ENCODE measurements around the gene LMO4. TPM values are rescaled to one million over a fixed set of nuclear protein-coding genes. Genes with fewer than 3 reads are reported as not detected.

Gene LMO4
- polyA plus RNA-seq, 1 experiment, result 77.9 TPM

DNA sequence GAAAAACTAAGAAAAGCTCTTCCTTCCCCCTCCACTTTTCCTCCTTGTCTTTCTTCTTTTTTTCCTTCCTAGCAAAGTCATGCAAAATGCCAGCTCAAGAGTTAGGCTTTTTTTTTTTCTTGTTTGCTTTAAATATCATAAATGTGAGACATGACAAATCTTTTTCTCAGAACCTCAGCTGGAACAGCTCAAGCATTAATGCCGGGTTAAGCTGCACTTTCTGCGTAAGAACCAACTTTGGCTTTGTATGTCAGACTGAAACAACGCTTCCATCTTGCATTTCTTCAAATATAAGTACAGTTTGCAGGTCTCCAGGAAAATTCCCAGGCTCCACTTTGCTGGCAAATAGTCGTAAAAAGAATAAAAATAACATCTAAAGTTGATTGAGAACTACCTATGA, 20.7 kb upstream of the LMO4 start:
- CTCF ChIA-PET, result interaction anchor here (0.6 to 2.3 kb wide), 2 partner anchors 18 to 415 kb away, joined by 3 to 9 read pairs; no protein-coding TSS in a partner anchor
- H3K4me3 ChIP-seq (ENCODE audit: low read depth, low read length), result no peak overlapping the region
- TF ChIP-seq CTCF (IDR thresholded peaks at IDR 0.05; ENCODE audit: insufficient read depth, low read depth, low read length), result no peak
- peaks cover 5% of the 10 kb centered on the region for H3K27me3 ChIP-seq (ENCODE audit: control insufficient read depth, insufficient read depth, low read length)
- POLR2A ChIA-PET, result interaction anchor here (0.6 kb wide), 1 partner anchor 137 kb away, joined by 3 read pairs; no protein-coding TSS in a partner anchor
- H3K36me3 ChIP-seq (ENCODE audit: control insufficient read depth, insufficient read depth, low read length), result no peaks in the 10 kb centered on the region
- DNase-seq (ENCODE audit: low read depth), result no peak

- TF ChIP-seq CTCF (IDR thresholded peaks at IDR 0.05; ENCODE audit: insufficient read depth, low read depth, low read length), result no peak
- DNase-seq (ENCODE audit: low read depth), result no peak
- ChIA-PET CTCF (interaction anchor here (0.6 kb wide), 1 partner anchor 16 kb away, joined by 3 read pairs; no protein-coding TSS in a partner anchor), POLR2A (no interaction called here)
- H3K36me3 ChIP-seq (ENCODE audit: control insufficient read depth, insufficient read depth, low read length), result no peaks in the 10 kb centered on the region
- H3K27me3 ChIP-seq (ENCODE audit: control insufficient read depth, insufficient read depth, low read length), result no peaks in the 10 kb centered on the region; the same call in 1 of the 2 replicates
- H3K4me3 ChIP-seq (ENCODE audit: low read depth, low read length), result no peak overlapping the region
Observed at GRCh38 chr1:87314091-87314490, 14.6 kb upstream of the LMO4 start.

DNA sequence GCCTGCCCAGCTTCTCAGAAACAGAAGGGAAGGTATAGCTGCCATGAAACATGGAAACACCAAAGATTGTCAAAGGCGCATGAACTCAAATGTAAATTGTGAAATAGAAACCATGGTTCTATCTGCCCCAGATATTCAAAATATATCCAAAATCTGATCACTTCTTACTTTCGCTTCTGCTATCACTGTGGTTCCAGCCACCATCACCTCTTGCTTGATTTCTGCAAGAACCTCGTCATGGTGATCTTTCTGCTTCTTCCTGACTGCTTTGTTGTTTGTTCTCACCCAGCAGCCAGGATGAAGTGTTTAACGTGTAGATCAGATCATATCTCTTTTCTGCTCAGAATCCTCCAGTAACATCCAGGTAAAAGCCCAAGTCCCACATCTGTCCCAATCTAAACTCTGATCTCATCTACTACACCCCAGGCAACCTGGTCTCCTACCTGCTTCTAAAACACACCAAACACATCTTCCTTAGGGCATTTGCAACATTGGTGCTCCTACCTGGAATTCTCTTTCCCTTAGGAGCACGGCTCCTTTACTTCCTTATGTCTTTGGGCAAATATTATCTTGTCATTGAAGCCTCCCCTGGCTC, 10.5 kb upstream of the LMO4 start:
- POLR2A ChIA-PET, result no interaction called here
- Histone ChIP-seq H3K27me3 (ENCODE audit: control insufficient read depth, insufficient read depth, low read length) (no peaks in the 10 kb centered on the region; the same call in 1 of the 2 replicates), H3K36me3 (ENCODE audit: control insufficient read depth, insufficient read depth, low read length) (no peaks in the 10 kb centered on the region), H3K4me3 (ENCODE audit: low read depth, low read length) (no peak overlapping the region)
- CTCF ChIA-PET, result interaction anchor here (3.2 kb wide), 1 partner anchor 8 kb away, joined by 31 read pairs; no protein-coding TSS in a partner anchor
- no peak for DNase-seq (ENCODE audit: low read depth)
- no peak for TF ChIP-seq CTCF (IDR thresholded peaks at IDR 0.05; ENCODE audit: insufficient read depth, low read depth, low read length)

DNA sequence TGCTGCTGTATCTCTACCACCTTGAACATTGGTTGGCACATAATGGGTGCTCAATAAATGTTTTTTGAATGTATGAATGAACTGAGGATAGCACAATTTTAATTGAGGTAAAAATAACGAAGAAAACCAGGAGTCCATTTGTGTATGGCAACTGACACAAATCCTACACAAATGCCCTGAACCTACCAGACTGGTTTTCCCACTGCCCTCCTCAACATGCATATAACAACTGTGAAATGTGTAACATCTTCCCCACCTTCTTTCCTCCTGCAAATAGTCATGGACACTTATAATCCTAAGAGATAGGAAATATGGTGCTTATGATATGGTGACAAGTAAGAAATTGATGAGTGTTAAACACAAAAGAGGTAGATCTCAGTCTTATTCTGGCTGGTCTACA, 9.9 kb upstream of the LMO4 start:
- CTCF ChIA-PET, result no interaction called here
- no peaks in the 10 kb centered on the region for H3K36me3 ChIP-seq (ENCODE audit: control insufficient read depth, insufficient read depth, low read length)
- TF ChIP-seq CTCF (IDR thresholded peaks at IDR 0.05; ENCODE audit: insufficient read depth, low read depth, low read length), result no peak
- DNase-seq (ENCODE audit: low read depth), result no peak
- no peaks in the 10 kb centered on the region; the same call in 1 of the 2 replicates for H3K27me3 ChIP-seq (ENCODE audit: control insufficient read depth, insufficient read depth, low read length)
- no peak overlapping the region for H3K4me3 ChIP-seq (ENCODE audit: low read depth, low read length)
- POLR2A ChIA-PET, result no interaction called here

GRCh38 chr1:87325982-87326738, 2.5 kb upstream of the LMO4 start:
- peak; percentile 67 for TF ChIP-seq CTCF (IDR thresholded peaks at IDR 0.05; ENCODE audit: insufficient read depth, low read depth, low read length)
- ChIA-PET CTCF (interaction anchor here (0.6 to 4.6 kb wide), 22 partner anchors 10 to 1071 kb away, joined by 3 to 31 read pairs (median 4); no protein-coding TSS in a partner anchor), POLR2A (no interaction called here)
- Histone ChIP-seq H3K27me3 (ENCODE audit: control insufficient read depth, insufficient read depth, low read length) (no peaks in the 10 kb centered on the region), H3K4me3 (ENCODE audit: low read depth, low read length) (no peak overlapping the region), H3K36me3 (ENCODE audit: control insufficient read depth, insufficient read depth, low read length) (no peaks in the 10 kb centered on the region)
- no peak for DNase-seq (ENCODE audit: low read depth)

All from BJ (cell line).